Smooth muscle cell (in vitro differentiated cells): ENCODE measurements around the gene FBLN2. TPM values are rescaled to one million over a fixed set of nuclear protein-coding genes. Genes with fewer than 3 reads are reported as not detected.

Experiments
- DNase-seq: peaks from one replicate; lab custom pipeline; 2025; ENCODE audit not compliant: unreplicated experiment; lab: John Stamatoyannopoulos, UW
- H2AFZ ChIP-seq: fragments of 200-600 bp; sonication (generic); 2 replicates; pipeline ENCODE4 v1.6.0; 2016; ENCODE audit warnings: antibody characterized with exemption, low read depth, mild to moderate bottlenecking
- H3F3A ChIP-seq: fragments of 200-600 bp; sonication (generic); 2 replicates; pipeline ENCODE4 v1.6.0; 2017; ENCODE audit warnings: antibody characterized with exemption, low read depth
- H3K27ac ChIP-seq: fragments of 200-600 bp; sonication (generic); 2 replicates; pipeline ENCODE4 v1.5.1; 2016; ENCODE audit warnings: low read depth, mild to moderate bottlenecking
- H3K27me3 ChIP-seq: fragments of 200-600 bp; sonication (generic); 2 replicates; pipeline ENCODE4 v1.6.1; 2016; ENCODE audit warnings: low read depth, mild to moderate bottlenecking
- H3K36me3 ChIP-seq: fragments of 200-600 bp; sonication (generic); 2 replicates; pipeline ENCODE4 v1.5.1; 2016; ENCODE audit warnings: low read depth
- H3K4me1 ChIP-seq: fragments of 200-600 bp; sonication (generic); 2 replicates; pipeline ENCODE4 v1.5.1; 2016; ENCODE audit warnings: low read depth
- H3K4me2 ChIP-seq: fragments of 200-600 bp; sonication (generic); 2 replicates; pipeline ENCODE4 v1.6.0; 2016; ENCODE audit warnings: mild to moderate bottlenecking
- H3K4me3 ChIP-seq: fragments of 200-600 bp; sonication (generic); 2 replicates; pipeline ENCODE4 v1.5.1; 2016; ENCODE audit warnings: mild to moderate bottlenecking
- H3K79me2 ChIP-seq: fragments of 200-600 bp; sonication (generic); 2 replicates; pipeline ENCODE4 v1.6.0; 2016; ENCODE audit warnings: low read depth, mild to moderate bottlenecking
- H3K9ac ChIP-seq: fragments of 200-600 bp; sonication (generic); 2 replicates; pipeline ENCODE4 v1.6.0; 2016; ENCODE audit warnings: low read depth
- H3K9me3 ChIP-seq: fragments of 200-600 bp; sonication (generic); replicated peaks from 2 replicates; pipeline ENCODE4 v1.5.1; 2016; ENCODE audit warnings: low read depth
- H4K20me1 ChIP-seq: fragments of 200-600 bp; sonication (generic); 2 replicates; pipeline ENCODE4 v1.6.0; 2016; ENCODE audit warnings: low read depth
- CTCF ChIP-seq: fragments of 200-600 bp; sonication (generic); IDR thresholded peaks from 2 replicates; pipeline ENCODE4 v1.5.1; 2017; ENCODE audit warnings: borderline replicate concordance, mild to moderate bottlenecking, antibody characterized with exemption; ENCODE audit not compliant: insufficient read depth, poor library complexity, severe bottlenecking
- whole genome bisulfite sequencing: methylation state at CpG from one replicate; pipeline ENCODE4 v1.1.7; 2016; ENCODE audit warnings: low lambda C conversion rate; 5-methylcytosine and 5-hydroxymethylcytosine counted together
- polyA plus RNA-seq: library from polyadenylated mRNA; unstranded; fragments of >200 nt; fragmentation: Nextera tagmentation; extraction: Ambion mirVana; gene quantifications from 2 replicates; pipeline ENCODE4 v1.2.1, GENCODE V29; 2016
- total RNA-seq: library from RNA; depleted of rRNA; stranded (reverse); fragments of >200 nt; gene quantifications from 2 replicates; pipeline ENCODE4 v1.2.3, GENCODE V29; 2014

Gene FBLN2
- total and polyA plus RNA-seq, 2 experiments from 2014 or later = 159 to 390 TPM

GRCh38 chr3:13572926-13573623, 24.1 kb downstream of the FBLN2 start:
- peaks cover 47% of the 10 kb centered on the region for H4K20me1 ChIP-seq
- no peak overlapping the region for H2AFZ ChIP-seq
- peaks cover 21% of the 10 kb centered on the region for H3K79me2 ChIP-seq
- no peaks in the 10 kb centered on the region for H3K9me3 ChIP-seq
- no peak for TF ChIP-seq CTCF
- H3K36me3 ChIP-seq = no peaks in the 10 kb centered on the region
- no peaks in the 10 kb centered on the region for H3F3A ChIP-seq
- H3K27ac ChIP-seq = peak overlapping the region; percentile 79
- no peak overlapping the region for H3K4me2 ChIP-seq
- no peaks in the 10 kb centered on the region for H3K27me3 ChIP-seq
- H3K4me1 ChIP-seq = peaks cover 18% of the 10 kb centered on the region
- H3K9ac ChIP-seq = no peak overlapping the region
- 93% methylated on average over 10 of the region's 11 CpGs for WGBS
- DNase-seq = no peak
- H3K4me3 ChIP-seq = no peak overlapping the region

GRCh38 chr3:13574083-13574797, 25.3 kb downstream of the FBLN2 start:
- peaks cover 10% of the 10 kb centered on the region for H3K79me2 ChIP-seq
- no peak overlapping the region for H2AFZ ChIP-seq
- DNase-seq = no peak
- H3K4me1 ChIP-seq = peaks cover 14% of the 10 kb centered on the region
- 42% methylated on average over 18 of the region's 18 CpGs for WGBS
- H3K36me3 ChIP-seq = no peaks in the 10 kb centered on the region
- H3K4me3 ChIP-seq = no peak overlapping the region
- H3K4me2 ChIP-seq = peak overlapping the region; percentile 24
- H3K27me3 ChIP-seq = no peaks in the 10 kb centered on the region
- peak overlapping the region; percentile 49 for H3K9ac ChIP-seq
- peaks cover 36% of the 10 kb centered on the region for H4K20me1 ChIP-seq
- no peak for TF ChIP-seq CTCF
- H3K27ac ChIP-seq = peak overlapping the region; percentile 79
- no peaks in the 10 kb centered on the region for H3K9me3 ChIP-seq
- H3F3A ChIP-seq = no peaks in the 10 kb centered on the region

- H3K27ac ChIP-seq = peak overlapping the region; percentile 90
Measured at GRCh38 chr3:13574798-13575451, 26.0 kb downstream of the FBLN2 start.

More at GRCh38 chr3:13574798-13575451, 26.0 kb downstream of the FBLN2 start:
- Histone ChIP-seq H3K36me3 (no peaks in the 10 kb centered on the region), H3K4me2 (peak overlapping the region; percentile 29), H4K20me1 (peaks cover 35% of the 10 kb centered on the region), H3K9ac (peak overlapping the region; percentile 82), H3K27me3 (no peaks in the 10 kb centered on the region), H3K4me3 (no peak overlapping the region), H3K79me2 (peaks cover 3% of the 10 kb centered on the region), H3K4me1 (peaks cover 14% of the 10 kb centered on the region), H3K9me3 (no peaks in the 10 kb centered on the region), H2AFZ (no peak overlapping the region), H3F3A (no peaks in the 10 kb centered on the region)
- peak; percentile 32 for DNase-seq
- WGBS = 18% methylated on average over 18 of the region's 18 CpGs
- TF ChIP-seq CTCF = no peak
